HG03066 (cell line): ENCODE results near the gene ZNF292.
"Not testable (repeated sequence)": the region's sequence is repeated elsewhere in the genome, so short reads cannot be mapped to it uniquely, and the experiment has no call there.

Source experiments
- ATAC-seq: cut with Tn5 transposase; IDR thresholded peaks from one replicate; pipeline ENCODE4 v1.9.1; 2021; ENCODE audit warnings: low read depth; ENCODE audit not compliant: unreplicated experiment

Gene ZNF292

DNA sequence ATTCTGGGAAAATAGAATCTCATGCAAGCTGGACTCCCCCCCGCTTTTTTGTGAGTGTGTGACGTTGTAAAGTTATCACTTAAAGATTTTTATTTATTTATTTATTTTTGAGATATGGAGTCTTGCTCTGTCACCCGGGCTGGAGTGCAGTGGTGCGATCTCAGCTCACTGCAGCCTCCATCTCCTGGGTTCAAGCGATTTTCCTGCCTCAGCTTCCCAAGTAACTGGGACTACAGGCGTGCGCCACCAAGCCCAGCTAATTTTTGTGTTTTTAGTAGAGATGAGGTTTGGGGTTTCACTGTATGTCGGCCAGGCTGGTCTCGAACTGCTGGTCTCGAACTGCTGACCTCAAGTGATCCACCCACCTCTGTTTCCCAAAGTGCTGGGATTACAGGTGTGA is 2.2 kb downstream of the ZNF292 start:
- not testable (repeated sequence) for ATAC-seq

DNA sequence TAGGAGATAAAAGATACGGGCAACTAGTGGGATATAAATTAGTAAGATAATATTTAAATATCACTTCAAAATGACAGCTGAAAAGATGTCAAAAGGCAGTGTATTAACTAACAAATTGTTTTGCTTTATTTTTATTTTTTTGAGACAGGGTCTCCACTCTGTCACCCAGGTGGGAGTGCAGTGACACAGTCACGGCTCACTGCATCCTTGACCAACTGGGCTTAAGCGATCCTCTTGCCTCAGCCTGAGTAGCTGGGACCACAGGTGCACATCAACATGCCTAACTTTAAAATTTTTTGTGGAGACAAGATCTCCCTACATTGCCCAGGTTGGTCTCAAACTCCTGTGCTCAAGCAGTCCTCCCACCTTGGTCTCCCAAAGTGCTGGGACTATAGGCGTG is 5.9 kb downstream of the ZNF292 start:
- no peak for ATAC-seq

DNA sequence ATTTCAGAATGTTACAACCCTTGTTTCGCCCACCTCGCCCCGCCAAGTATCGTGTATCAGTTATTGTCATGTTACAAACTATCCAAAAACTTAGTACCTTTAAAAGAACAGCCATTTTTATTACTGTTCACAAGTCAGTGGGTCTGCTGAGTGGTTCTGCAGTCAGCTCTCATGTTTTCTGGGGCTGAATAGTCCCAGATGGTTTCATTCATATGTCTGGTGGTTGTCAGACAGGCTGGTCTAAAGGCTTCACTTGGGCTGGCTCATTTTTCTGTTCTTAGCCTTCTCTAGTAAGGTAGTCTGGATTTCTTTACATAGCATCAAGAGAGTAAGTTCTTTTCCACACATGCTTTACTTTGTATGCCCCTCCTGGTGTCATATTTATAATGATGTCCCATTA is 8.6 kb downstream of the ZNF292 start:
- no peak for ATAC-seq

DNA sequence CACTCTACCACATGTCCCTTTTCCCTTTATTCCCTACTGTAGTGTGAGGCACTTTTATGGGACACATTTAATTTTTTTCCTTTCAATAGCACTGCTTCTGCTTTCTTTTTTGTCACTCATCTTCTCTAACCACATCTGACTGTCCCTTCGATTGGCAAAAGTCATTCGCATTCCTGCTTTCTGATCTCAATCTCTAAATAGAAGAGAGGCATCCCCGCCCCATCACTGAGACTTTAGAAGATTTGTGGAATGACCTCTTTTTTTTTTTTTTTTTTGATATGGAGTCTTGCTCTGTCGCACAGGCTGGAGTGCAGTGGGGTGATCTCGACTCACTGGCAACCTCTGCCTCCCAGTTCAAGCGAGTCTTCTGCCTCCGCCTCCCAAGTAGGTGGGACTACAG is 9.1 kb downstream of the ZNF292 start:
- no peak for ATAC-seq

DNA sequence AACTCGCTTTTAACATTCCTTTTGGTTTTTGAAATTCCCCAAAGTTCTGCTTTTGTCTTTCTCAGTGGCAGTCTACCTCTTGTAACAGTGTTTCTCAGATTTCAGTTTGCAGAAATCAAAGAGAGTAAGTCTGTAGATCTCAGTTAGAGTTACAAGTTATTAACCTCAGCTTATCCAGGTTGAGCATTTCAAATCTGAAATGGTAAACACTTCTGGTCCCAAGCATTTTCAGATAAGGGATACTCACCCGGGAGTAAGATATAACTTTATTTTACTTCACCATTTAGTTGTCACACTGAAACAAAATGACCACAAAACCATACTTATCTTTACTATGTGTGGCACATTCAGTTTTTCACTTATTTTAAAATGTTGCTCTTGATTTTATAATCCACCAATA is 9.8 kb downstream of the ZNF292 start:
- no peak for ATAC-seq

DNA sequence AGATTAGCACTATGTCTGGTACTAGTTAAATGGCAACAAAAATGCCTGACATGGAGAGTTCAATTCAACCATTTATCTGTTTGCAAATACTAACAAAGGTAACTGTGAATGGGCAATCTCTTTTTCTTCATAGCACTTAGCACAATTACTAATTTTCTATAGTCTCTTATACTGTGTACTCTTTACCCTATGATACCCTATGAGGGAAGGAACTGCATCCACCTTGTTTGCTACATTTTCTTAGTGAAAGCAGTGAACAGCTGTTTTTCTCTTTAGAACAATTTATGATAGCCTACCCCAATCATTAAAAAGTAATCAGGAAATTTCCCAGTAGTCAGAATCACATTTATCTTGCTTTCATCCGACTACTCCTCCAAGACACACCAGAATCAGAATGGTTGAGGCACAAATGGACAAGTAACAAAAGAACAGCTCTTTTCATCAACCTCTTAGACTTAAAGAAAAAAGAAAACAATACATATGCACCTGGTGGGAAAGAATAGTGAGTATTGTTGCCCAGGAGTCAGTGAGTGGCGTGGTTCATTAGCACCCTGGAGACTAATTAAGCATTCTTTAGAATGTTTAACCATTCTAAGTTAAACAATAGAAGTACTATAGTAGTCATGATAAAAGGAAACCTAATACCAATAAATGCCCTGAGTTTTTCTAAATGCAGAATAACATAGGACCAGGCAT is 16.7 kb downstream of the ZNF292 start:
- ATAC-seq = no peak

DNA sequence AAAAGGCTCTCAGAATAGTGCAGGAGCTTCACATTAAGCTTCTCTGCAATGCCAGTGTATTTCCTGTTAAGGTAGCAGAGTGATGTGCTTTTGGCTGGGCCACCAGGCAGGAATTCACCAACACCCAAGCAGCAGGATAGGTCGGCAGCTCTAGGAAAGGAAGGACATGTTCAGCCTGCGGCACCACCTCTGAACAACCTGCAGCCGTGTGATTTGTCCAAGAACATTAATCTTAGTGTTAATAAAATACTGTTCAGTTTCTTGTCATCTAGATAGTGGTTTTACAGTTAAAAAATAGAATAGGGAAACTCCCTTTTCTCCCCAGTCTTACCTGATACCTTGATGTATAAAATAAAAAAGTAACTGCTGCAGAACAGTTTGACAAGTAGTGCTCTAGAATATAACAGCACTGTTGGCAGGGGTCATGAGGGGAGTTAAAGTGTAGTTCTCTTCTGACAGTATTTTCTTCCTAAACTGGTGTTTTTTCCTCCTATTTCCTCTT is 18.8 kb downstream of the ZNF292 start:
- ATAC-seq = no peak

DNA sequence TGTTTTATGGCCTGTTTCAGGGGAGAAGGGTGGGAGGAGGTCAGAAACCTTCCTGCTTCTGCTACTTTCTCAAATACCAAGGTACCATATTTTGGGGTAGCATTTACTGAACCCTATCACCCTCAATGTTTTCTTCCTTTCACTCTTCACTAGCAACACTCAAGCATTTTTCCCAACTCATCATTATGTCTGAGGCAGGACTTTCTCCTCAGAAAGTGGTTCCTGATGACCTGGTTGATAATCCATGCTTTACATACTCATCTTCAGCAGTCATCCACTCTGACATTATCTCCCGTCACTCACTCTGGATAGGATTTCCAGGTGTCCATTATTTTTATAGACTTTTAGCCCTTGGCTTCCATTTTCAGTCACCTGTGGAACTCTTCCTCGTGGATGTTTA is 21.1 kb downstream of the ZNF292 start:
- no peak for ATAC-seq

DNA sequence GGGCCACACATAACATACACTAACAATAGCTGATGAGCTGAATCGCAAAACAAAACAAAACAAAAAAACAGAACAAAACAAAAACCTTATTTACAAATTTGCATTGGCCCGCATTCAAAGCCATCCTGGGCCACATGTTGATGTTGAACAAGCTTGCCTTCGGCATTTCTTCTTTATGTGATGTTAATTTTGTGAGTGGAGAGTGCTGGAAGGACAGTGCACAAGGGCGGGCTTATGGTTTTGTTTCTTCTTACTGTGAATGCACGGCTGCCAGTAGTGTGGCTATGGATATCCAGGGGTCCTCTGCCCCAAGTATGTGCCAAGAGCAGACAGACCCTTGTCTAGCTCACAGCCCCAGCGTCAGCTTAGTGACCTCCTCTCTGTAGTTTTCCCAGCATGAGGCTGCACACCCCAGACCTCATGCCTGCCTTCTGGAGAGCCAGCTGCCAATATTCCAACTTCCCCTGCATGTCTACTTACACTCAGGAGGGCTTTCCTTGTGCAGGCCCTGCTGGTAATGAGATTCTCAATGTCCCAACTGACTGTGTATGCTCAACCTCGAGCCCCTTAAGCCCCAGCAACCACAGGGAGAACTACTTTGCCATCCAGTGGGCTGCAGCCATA is 24.9 kb downstream of the ZNF292 start:
- no peak for ATAC-seq

DNA sequence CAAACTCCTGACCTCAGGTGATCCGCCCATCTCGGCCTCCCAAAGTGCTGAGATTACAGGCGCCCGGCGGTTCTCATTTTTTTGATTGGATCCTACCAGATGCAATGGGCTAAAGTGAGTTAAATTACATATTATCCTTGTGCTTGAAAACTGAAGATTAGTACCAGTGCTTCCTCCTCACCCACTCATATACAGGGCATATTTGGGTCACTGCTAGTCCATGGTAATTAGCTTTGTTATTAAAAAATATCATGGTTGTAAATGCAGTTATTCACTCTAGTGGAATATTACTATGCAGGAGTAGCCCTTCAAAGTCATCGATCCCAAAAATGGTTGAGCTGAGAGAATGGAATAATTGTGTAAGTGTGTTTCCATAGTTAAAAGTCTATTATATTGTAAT is 26.5 kb downstream of the ZNF292 start:
- peak; percentile 15 for ATAC-seq

DNA sequence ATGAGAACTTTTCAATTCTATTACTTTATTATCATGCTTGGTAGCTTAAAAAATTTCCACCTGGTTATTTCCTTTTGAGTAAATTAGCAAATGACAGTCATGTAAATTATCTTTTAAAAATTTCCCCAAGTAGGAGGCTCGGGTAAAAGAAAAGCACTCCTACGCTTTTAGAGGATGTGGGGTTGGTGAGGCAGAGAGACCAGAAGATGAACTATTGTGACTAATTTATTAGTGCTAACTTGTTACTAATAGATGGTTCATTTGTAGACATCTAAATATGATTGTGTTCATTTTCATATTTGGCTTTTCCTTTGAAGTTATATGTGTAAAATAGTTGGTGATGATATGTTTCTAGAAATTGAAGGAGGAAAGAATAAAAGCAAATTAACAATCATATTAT is 27.0 kb downstream of the ZNF292 start:
- peak; percentile 67 for ATAC-seq

DNA sequence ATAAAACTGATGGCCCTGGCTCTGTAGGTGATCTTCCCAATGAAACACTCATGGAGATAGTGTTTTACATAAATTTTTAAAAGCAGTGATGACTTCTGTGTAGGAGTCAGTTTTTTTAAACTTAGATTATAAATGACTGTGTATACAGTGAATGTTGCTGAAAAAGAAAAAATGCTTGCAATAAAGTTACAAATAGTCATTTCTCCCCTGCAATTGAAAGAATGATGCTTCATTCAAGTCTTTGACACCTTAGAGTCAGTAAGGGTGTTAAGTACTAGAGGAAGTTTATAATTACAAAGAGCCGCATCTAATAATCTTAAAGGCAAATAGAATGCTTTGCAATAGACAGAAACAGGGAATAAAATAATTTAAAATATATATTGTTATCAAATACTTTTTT is 27.6 kb downstream of the ZNF292 start:
- no peak for ATAC-seq

DNA sequence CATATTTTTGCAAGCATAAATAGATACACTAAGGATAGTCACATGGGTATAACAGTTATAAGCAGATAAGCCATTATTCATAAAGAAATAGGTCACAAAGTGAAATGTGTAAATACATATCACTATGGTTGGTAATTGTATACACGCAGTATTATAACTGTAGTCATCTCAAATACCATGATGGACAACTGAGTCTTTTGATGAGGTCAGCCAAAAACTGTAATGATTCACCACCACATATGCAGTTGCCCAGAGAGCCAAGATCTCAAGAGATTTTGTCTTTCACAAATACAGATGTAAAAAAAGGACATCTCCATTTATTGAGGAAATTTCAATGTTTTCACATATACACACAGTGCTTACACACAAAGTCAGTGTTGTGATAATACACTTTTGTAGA is 28.3 kb downstream of the ZNF292 start:
- ATAC-seq = no peak

DNA sequence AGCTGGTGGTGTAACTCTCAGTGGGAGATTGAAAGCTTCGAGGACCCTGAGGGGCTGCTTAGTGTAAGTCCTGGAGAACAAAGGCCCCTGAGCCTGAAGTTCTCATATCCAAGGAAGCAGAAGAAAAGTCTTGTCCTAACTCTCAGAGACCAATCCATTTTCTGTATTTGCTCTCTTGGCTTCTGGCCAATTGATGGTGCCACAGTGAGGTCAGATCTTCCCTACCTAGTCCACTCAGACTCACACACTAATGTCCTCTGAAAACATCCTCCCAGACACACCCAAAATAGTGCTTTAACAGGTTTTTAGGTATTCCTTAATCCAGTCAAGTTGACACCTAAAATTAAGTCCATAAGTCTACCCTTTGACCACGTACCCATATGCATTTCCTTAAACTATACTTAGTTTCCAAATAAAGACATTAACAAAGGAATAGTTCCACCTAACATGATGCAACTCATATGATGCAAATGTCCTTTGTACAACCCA is 29.4 kb downstream of the ZNF292 start:
- ATAC-seq = no peak

DNA sequence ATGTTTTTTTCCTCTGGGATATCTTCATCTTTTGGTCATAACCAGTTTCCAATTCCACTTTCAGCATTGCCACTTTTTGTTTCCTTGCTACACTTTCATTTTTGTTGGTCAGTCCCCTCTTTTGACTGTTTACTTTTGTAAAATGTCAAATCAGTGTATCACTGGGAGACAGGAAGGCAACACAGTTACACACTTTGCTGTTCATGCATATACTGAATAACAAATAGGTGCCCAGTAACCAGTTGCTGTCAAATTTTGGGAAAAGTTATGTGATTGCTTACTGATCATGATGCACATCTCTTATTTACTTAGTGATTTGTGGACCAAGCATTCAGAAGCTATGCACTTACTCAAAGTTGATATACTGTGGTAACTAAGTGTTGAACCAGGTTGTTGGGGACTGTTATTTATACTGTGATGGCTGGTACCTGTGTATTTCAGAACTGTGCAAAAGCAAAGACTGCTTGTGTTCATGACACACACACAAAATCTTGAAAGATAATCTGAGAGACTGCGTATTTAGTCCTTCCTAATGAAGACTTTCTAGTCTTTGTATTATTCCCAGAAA is 41.0 kb downstream of the ZNF292 start:
- no peak for ATAC-seq

DNA sequence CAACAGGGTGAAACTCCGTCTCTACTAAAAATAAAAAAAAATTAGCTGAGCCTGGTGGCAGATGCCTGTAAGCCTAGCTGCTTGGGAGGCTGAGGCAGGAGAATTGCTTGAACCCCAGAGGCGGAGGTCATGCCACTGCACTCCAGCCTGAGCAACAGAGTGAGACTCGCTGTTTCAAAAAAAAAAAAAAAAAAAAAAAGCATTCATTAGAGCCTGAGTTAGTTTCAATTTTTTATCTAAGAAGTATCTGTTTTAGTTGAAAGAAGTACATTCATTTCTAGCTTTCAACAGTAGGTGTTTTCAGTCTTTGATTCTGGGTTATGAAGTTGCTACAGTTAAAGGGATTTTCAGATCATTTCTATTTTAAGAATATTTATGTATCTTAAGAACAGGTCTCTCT is 42.2 kb downstream of the ZNF292 start:
- ATAC-seq = peak; percentile 57

DNA sequence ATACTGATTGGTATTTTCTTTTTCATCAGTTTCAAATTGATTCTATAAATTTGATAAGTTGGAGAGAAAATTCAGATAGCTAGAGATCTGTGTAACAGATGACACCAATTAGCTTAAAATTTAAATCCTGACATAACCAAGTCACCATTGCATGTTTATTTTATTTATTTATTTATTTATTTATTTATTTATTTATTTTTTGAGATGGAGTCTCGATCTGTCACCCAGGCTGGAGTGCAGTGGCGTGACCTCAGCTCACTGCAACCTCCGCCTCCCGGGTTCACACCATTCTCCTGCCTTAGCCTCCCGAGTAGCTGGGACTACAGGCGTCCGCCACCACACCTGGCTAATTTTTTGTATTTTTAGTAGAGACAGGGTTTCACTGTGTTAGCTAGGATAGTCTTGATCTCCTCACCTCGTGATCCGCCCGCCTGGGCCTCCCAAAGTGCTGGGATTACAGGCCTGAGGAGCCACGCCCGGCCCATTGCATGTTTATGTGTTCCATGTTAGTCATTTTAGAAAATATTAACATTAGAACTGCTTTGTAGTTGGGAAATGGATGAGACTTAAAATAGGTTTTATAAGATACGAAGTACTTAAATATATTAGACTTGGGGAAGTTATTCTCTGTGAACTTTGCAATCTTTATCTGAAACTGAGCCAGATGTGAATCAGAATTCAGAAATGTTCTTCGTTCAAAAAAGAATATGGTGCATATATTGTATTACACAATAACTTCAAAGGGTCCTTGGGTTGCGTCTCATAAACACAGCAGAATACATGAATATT is 42.9 kb downstream of the ZNF292 start:
- ATAC-seq = not testable (repeated sequence)

DNA sequence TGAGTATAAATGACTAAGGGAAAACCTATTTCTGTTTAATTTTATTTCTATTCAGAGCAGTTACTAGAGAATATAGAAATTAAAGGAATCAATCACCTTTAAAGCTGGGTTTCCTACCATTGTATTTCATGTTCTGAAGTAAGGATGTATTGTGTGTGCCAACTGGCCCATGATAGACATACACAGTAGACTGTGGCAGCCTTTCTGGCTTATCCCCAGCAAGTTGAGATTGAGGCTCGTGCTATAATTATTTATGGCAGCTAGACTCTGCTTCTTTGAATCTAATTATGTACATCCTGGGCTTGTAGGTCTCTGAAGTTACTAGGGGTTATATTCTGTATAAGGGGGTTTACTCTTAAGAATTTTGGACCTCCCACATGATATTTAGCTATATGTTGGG is 44.4 kb downstream of the ZNF292 start:
- ATAC-seq = no peak

DNA sequence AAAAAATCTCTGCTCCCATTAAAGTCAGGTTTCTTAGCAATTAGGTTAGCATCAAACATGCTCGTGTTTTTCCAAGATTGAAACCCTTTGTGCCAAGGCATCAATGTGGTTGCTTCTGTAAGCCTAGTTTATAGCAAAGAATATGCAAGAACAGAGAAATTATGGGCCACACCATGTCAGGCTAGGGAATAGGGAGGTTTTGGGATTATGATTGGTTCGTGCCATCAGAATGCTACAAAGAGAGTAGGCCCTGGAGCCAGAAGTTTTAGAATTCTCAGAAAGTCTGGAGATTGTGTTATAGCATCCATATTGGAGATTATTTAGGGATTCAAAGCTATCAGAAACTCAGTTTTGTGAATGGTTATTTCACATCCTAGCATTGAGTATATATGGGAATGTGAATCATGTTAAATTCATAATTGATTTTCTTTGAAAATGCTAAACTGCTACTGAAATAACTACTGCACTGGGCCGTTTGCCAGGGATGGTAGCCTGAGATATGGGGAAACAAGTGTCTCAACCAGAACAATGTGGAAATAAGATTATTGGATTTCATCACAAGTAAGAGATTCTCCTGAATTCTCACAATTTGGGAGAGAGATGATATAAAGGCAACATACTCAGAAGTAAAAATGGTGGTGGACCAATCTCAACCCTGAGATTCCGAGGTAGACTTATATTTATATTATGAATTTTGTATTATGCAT is 45.3 kb downstream of the ZNF292 start:
- ATAC-seq = no peak

DNA sequence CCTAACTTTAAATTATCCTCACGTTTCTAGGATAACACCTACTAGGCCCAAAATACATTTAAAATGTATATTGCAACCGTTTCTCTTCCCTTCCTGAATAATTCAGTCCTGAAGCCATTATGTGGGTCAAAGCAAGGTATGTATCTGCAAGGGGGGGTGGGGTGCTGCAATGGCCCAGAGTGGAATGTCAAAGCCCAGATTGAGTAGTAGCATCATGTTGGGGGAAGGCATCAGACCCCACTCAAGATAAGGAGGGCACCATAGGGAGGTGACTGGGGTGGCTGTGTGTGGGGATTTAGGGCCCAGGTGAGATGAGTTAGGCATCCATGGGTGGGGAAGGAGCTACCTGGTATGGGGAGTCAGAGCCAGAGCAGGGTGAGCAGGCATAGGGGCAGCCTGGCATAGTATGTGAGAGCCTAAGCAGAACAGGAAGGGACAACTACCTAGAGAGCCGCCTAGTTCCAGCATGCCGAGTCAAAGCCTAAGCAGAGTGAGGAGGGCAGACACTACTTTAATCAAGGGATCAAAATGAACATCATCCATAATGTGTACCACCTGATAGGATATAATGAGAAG is 48.2 kb downstream of the ZNF292 start:
- ATAC-seq = no peak
